ENCODE measurements around the gene MYO7B.

MYO7B gene

DNA sequence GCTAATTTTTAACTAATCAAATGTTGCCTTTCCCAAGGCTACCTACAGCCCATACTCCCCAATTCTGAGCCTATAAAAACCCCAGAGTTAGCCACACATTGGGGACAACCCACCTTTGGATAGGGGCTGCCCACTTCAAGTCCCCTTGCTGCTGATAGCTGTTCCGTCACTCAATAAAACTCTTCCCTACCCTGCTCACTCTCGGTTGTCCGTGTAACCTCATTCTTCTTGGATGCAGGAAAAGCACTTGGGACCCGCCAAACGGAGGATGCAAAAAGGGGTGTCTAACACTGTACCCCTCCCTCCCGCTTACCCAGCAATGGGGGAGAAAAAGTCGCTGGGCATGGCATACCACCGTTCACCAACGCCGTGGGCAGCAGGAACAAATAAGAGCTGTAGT lies 21.4 kb upstream of the MYO7B start:
- Histone ChIP-seq H3K27me3 (ENCODE audit: insufficient read depth, poor library complexity, severe bottlenecking) (no peaks in the 10 kb centered on the region), H3K9me3 (ENCODE audit: severe bottlenecking) (no peaks in the 10 kb centered on the region), H3K27ac (ENCODE audit: poor library complexity, severe bottlenecking) (no peak overlapping the region), H3K4me1 (ENCODE audit: insufficient read depth, poor library complexity, severe bottlenecking) (peaks cover 3% of the 10 kb centered on the region), H3K4me3 (ENCODE audit: severe bottlenecking) (no peak overlapping the region), H3K36me3 (ENCODE audit: low read depth) (peaks cover 33% of the 10 kb centered on the region)
- DNase-seq (ENCODE audit: low spot score): no peak
- no peak for ATAC-seq (ENCODE audit: low read depth)
- TF ChIP-seq, protein P1, sequence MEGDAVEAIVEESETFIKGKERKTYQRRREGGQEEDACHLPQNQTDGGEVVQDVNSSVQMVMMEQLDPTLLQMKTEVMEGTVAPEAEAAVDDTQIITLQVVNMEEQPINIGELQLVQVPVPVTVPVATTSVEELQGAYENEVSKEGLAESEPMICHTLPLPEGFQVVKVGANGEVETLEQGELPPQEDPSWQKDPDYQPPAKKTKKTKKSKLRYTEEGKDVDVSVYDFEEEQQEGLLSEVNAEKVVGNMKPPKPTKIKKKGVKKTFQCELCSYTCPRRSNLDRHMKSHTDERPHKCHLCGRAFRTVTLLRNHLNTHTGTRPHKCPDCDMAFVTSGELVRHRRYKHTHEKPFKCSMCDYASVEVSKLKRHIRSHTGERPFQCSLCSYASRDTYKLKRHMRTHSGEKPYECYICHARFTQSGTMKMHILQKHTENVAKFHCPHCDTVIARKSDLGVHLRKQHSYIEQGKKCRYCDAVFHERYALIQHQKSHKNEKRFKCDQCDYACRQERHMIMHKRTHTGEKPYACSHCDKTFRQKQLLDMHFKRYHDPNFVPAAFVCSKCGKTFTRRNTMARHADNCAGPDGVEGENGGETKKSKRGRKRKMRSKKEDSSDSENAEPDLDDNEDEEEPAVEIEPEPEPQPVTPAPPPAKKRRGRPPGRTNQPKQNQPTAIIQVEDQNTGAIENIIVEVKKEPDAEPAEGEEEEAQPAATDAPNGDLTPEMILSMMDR (IDR thresholded peaks at IDR 0.05; ENCODE audit: poor library complexity, severe bottlenecking): no peak

DNA sequence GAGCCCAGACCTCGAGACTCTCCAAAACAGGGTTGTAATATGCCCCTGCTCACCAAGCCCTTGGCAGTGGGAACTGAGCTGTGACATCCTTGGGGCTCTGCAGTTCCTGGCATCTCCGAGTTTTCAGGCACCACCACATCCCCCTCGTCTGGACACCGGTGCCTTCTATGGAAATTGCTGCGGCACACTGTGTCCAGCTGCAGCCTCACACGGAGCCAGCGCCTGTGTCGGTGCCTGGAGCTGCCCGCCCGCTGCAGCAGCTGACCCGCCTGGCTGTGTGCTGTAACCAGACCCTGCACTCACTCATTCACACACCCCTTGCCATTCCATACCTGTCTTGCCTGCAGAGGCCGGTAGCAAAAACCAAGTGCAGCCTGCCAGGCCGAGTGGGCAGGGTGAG lies 21.0 kb upstream of the MYO7B start:
- Histone ChIP-seq H3K9me3 (ENCODE audit: severe bottlenecking) (no peaks in the 10 kb centered on the region), H3K27me3 (ENCODE audit: insufficient read depth, poor library complexity, severe bottlenecking) (no peaks in the 10 kb centered on the region), H3K4me3 (ENCODE audit: severe bottlenecking) (no peak overlapping the region), H3K36me3 (ENCODE audit: low read depth) (peaks cover 37% of the 10 kb centered on the region), H3K4me1 (ENCODE audit: insufficient read depth, poor library complexity, severe bottlenecking) (no peaks in the 10 kb centered on the region), H3K27ac (ENCODE audit: poor library complexity, severe bottlenecking) (no peak overlapping the region)
- DNase-seq (ENCODE audit: low spot score): no peak
- no peak for ATAC-seq (ENCODE audit: low read depth)
- TF ChIP-seq, protein P1 (IDR thresholded peaks at IDR 0.05; ENCODE audit: poor library complexity, severe bottlenecking): no peak

DNA sequence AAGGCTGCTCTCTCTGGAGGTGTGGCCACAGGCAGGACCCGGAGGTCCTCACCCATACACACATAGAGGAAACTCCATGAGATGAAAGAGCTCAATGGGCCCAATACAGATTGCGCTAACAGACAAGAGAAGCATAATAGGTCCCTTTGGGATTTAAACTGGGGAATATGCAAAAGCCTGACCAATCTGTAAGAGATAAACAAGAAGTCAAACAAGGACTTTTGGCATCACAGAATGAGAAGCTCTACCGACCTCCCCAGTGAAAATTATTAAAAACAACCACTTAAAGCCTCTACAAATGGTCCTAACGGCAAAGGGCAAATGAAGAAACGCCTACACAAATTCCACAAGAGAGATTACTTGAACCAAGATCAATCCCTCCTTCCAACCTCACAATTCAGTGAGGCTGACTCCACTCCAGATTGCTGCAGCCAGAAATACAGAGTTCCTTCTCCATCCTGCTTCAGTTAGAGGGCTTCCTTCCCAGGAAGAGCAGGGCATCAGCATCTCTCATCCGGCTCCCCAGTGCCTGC lies 20.0 kb upstream of the MYO7B start:
- TF ChIP-seq, protein P1 (IDR thresholded peaks at IDR 0.05; ENCODE audit: poor library complexity, severe bottlenecking): no peak
- Histone ChIP-seq H3K27me3 (ENCODE audit: insufficient read depth, poor library complexity, severe bottlenecking) (no peaks in the 10 kb centered on the region), H3K27ac (ENCODE audit: poor library complexity, severe bottlenecking) (no peak overlapping the region), H3K4me3 (ENCODE audit: severe bottlenecking) (no peak overlapping the region), H3K36me3 (ENCODE audit: low read depth) (peaks cover 43% of the 10 kb centered on the region), H3K4me1 (ENCODE audit: insufficient read depth, poor library complexity, severe bottlenecking) (no peaks in the 10 kb centered on the region), H3K9me3 (ENCODE audit: severe bottlenecking) (no peaks in the 10 kb centered on the region)
- ATAC-seq (ENCODE audit: low read depth): no peak
- DNase-seq (ENCODE audit: low spot score): no peak

DNA sequence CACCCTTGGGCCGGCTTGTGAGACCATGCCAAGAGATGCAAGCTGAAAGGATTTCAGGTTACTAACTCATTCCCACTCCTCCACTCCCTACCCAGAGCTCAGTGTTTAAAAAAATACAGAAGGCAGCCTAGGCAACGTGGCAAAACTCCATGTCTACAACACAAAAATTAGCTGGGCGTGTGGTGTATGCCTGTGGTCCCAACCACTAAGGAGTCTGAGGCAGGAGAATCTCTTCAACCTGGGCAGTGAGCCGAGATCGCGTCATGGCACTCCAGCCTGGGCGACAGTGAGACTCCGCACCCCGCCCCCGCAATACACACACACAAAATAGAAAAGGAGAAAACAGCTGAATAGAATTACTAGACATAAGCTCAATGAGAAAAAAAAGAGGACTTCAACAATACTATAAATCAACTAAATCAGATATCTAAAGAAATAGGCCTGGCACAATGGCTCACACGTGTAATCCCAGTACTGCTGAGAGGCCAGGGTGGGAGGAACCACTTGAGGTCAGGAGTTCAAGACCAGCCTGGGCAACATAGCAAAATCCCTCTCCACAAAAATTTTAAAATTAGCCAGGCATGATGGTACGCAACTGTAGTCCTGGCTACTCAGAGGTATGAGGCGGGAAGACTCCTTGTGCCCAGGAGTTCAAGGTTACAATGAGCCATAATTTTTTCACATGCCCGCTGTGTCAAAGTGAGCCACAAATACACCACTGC lies 19.3 kb upstream of the MYO7B start:
- Histone ChIP-seq H3K9me3 (ENCODE audit: severe bottlenecking) (no peaks in the 10 kb centered on the region), H3K4me1 (ENCODE audit: insufficient read depth, poor library complexity, severe bottlenecking) (no peaks in the 10 kb centered on the region), H3K36me3 (ENCODE audit: low read depth) (peaks cover 51% of the 10 kb centered on the region), H3K4me3 (ENCODE audit: severe bottlenecking) (no peak overlapping the region), H3K27me3 (ENCODE audit: insufficient read depth, poor library complexity, severe bottlenecking) (no peaks in the 10 kb centered on the region), H3K27ac (ENCODE audit: poor library complexity, severe bottlenecking) (no peak overlapping the region)
- TF ChIP-seq, protein P1 (IDR thresholded peaks at IDR 0.05; ENCODE audit: poor library complexity, severe bottlenecking): no peak
- ATAC-seq (ENCODE audit: low read depth): no peak
- DNase-seq (ENCODE audit: low spot score): no peak

DNA sequence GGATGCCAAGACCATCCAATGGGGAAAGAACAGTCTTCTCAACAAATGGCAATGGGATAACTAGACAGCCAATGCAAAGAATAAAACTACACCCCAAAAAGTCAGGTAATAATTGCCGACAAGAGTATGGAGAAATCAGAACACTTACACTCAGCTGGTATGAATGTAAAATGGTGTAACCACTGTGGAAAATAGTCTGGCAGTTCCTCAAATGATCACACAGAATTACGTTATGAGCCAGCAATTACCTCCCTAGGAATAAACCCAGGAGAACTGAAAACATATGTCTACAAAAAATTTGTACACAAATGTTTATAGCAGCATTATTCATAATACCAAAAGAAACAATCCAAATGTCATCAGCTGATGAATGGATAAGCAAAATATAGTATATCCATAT lies 18.0 kb upstream of the MYO7B start:
- Histone ChIP-seq H3K4me3 (ENCODE audit: severe bottlenecking) (no peak overlapping the region), H3K27ac (ENCODE audit: poor library complexity, severe bottlenecking) (no peak overlapping the region), H3K9me3 (ENCODE audit: severe bottlenecking) (no peaks in the 10 kb centered on the region), H3K36me3 (ENCODE audit: low read depth) (peaks cover 64% of the 10 kb centered on the region), H3K4me1 (ENCODE audit: insufficient read depth, poor library complexity, severe bottlenecking) (no peaks in the 10 kb centered on the region), H3K27me3 (ENCODE audit: insufficient read depth, poor library complexity, severe bottlenecking) (no peaks in the 10 kb centered on the region)
- ATAC-seq (ENCODE audit: low read depth): no peak
- no peak for DNase-seq (ENCODE audit: low spot score)
- TF ChIP-seq, protein P1 (IDR thresholded peaks at IDR 0.05; ENCODE audit: poor library complexity, severe bottlenecking): no peak
